ENCODE results near the gene ERF.

ERF gene

GRCh38 chr19:42229301-42229854, 25.6 kb downstream of the ERF start:
- no peak for TF ChIP-seq CTCF (IDR thresholded peaks at IDR 0.05; ENCODE audit: low read depth, low read length, missing control alignments)
- DNase-seq (ENCODE audit: extremely low read depth, low read depth): no peak
- H3K4me3 ChIP-seq (replicated peaks; ENCODE audit: low read depth, low read length): no peak overlapping the region

GRCh38 chr19:42228641-42229040, 26.3 kb downstream of the ERF start:
- H3K4me3 ChIP-seq (replicated peaks; ENCODE audit: low read depth, low read length): no peak overlapping the region
- TF ChIP-seq CTCF (IDR thresholded peaks at IDR 0.05; ENCODE audit: low read depth, low read length, missing control alignments): no peak
- DNase-seq (ENCODE audit: extremely low read depth, low read depth): no peak

GRCh38 chr19:42226886-42227285, 28.0 kb downstream of the ERF start:
- no peak for DNase-seq (ENCODE audit: extremely low read depth, low read depth)
- TF ChIP-seq CTCF (IDR thresholded peaks at IDR 0.05; ENCODE audit: low read depth, low read length, missing control alignments): no peak
- no peak overlapping the region for H3K4me3 ChIP-seq (replicated peaks; ENCODE audit: low read depth, low read length)

GRCh38 chr19:42225718-42226292, 29.1 kb downstream of the ERF start:
- H3K4me3 ChIP-seq (replicated peaks; ENCODE audit: low read depth, low read length): no peak overlapping the region
- TF ChIP-seq CTCF (IDR thresholded peaks at IDR 0.05; ENCODE audit: low read depth, low read length, missing control alignments): no peak
- no peak for DNase-seq (ENCODE audit: extremely low read depth, low read depth)

GRCh38 chr19:42224940-42225717, 29.8 kb downstream of the ERF start:
- no peak for TF ChIP-seq CTCF (IDR thresholded peaks at IDR 0.05; ENCODE audit: low read depth, low read length, missing control alignments)
- no peak for DNase-seq (ENCODE audit: extremely low read depth, low read depth)
- H3K4me3 ChIP-seq (replicated peaks; ENCODE audit: low read depth, low read length): no peak overlapping the region

DNA sequence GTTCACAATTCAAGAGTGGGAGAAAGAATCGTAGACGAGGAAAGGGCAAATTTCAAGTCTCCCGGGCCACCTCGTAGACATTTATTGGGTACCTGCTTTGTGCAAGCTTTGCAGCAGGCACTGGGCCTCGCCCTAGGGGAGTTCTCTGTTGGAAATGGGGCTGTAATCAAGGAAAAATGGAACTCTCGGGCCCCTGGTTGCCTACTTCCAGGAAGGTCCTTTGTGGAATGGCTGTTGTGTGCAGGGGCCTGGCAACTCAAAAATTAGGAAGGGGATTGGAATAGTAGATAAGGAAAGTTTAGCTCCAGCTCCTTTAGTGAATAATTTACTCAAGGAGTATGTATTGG, 34.2 kb downstream of the ERF start:
- H3K4me3 ChIP-seq (replicated peaks; ENCODE audit: low read depth, low read length): peak overlapping the region; percentile 68
- DNase-seq (ENCODE audit: extremely low read depth, low read depth): no peak
- TF ChIP-seq CTCF (IDR thresholded peaks at IDR 0.05; ENCODE audit: low read depth, low read length, missing control alignments): no peak

All from HFF-Myc (cell line).